Thyroid gland (tissue), 4 donors: Measurements from ENCODE around the gene PRRC2A. TPM values are rescaled to one million over a fixed set of nuclear protein-coding genes. Genes with fewer than 3 reads are reported as not detected.

Experiments
- DNase-seq, 2 donors: peaks; one replicate each; pipeline ENCODE4 v3.0.0-alpha.2; 2019
- H3K27ac ChIP-seq, 3 donors: fragments of 200-600 bp; sonication (generic); 1 replicate in 2 of 3; 2 replicates in 1 of 3; pipeline ENCODE4 v1.5.1; 2016 to 2019; ENCODE audit warnings: mild to moderate bottlenecking in 1 of 3, moderate library complexity in 1 of 3
- H3K27me3 ChIP-seq: fragments of 200-600 bp; sonication (generic); one replicate; pipeline ENCODE4 v1.5.1; 2019
- H3K36me3 ChIP-seq, 2 donors: fragments of 200-600 bp; sonication (generic); one replicate each; pipeline ENCODE4 v1.5.1; 2016 to 2019
- H3K4me1 ChIP-seq, 2 donors: fragments of 200-600 bp; sonication (generic); one replicate each; pipeline ENCODE4 v1.5.1; 2017 to 2019
- H3K4me3 ChIP-seq, 3 donors: fragments of 200-600 bp; sonication (generic); replicated peaks in 1 of 3; 1 replicate in 2 of 3; 2 replicates in 1 of 3; pipeline ENCODE4 v1.5.1; 2016; ENCODE audit warnings: mild to moderate bottlenecking in 1 of 3
- H3K9me3 ChIP-seq: fragments of 200-600 bp; sonication (generic); one replicate; pipeline ENCODE4 v1.5.1; 2017
- CTCF ChIP-seq, 6 experiments: fragments of 200-600 bp in 3 of 6; fragments of 450-650 bp in 3 of 6; sonication (generic) in 3 of 6; IDR thresholded peaks; one replicate each; pipeline ENCODE4 v1.5.1; 2016 to 2019; ENCODE audit warnings: antibody characterized with exemption in 6 of 6, mild to moderate bottlenecking in 2 of 6, inconsistent platforms in 1 of 6, moderate library complexity in 1 of 6
- POLR2A ChIP-seq, 2 donors: fragments of 450-650 bp; IDR thresholded peaks; one replicate each; pipeline ENCODE4 v1.6.1; 2017; ENCODE audit warnings: antibody characterized with exemption in 2 of 2, mild to moderate bottlenecking in 2 of 2, moderate library complexity in 1 of 2
- WGBS, 2 donors: methylation state at CpG; one replicate each; pipeline ENCODE4 v1.1.5; 2017; 5-methylcytosine and 5-hydroxymethylcytosine counted together
- intact Hi-C: fragments of 100-400 bp; cut with DNase I; formaldehyde crosslinking; loops from one replicate; pipeline ENCODE4 v1.15.1; 2023
- microRNA-seq: library from miRNA; unstranded; fragments of <30 nt; microRNA quantifications from one replicate; pipeline ENCODE4, GENCODE V29; 2016
- small RNA-seq: library from RNA; depleted of rRNA; stranded (forward); fragments of <200 nt; gene quantifications from one replicate; pipeline ENCODE3, GENCODE V24; 2016
- total RNA-seq, 4 donors: library from RNA; depleted of rRNA; stranded (reverse); fragments of >200 nt; gene quantifications; one replicate each; pipeline ENCODE4 v1.2.3, GENCODE V29; 2016

The PRRC2A gene
- total RNA-seq, 4 donors from 2014 or later: 68.5 to 127 (median 86.7) TPM

DNA sequence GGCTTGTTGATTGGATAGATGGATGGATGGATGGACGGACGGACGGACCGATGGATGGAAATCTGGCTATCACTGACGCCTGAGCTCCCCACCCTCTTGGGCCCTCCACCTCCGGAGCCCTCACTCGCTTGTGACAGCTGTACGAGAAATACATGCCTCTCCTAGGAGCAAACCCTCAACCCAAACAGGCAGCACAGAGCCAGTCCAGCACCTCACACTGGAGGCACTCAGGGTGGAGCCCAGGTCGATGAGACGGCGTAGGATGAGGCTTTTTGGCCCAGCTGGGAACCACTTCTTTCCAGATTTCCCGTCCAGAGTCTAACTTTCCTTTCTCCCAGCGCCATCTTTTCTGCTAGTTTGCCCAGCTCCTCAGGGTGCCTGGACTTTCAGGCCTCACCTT is 63.1 kb downstream of the PRRC2A start:
- no peak overlapping the region for H3K4me3 ChIP-seq
- peaks cover 10 to 18% of the 10 kb centered on the region in 2 donors for H3K4me1 ChIP-seq
- no peaks in the 10 kb centered on the region for H3K9me3 ChIP-seq
- TF ChIP-seq POLR2A (IDR thresholded peaks at IDR 0.05) (no peak), CTCF (IDR thresholded peaks at IDR 0.05) (no peak)
- no peak overlapping the region for H3K27ac ChIP-seq
- intact Hi-C loops: loop anchor here (5.0 kb wide), 1 partner anchor 149 kb away; no protein-coding TSS in a partner anchor
- peaks cover 21 to 23% of the 10 kb centered on the region in 2 donors for H3K36me3 ChIP-seq
- 68 to 74% methylated on average over 13 of the region's 13 CpGs for WGBS, 2 donors
- DNase-seq: peak in 1 of 2 donors; percentile 16
- no peaks in the 10 kb centered on the region for H3K27me3 ChIP-seq

DNA sequence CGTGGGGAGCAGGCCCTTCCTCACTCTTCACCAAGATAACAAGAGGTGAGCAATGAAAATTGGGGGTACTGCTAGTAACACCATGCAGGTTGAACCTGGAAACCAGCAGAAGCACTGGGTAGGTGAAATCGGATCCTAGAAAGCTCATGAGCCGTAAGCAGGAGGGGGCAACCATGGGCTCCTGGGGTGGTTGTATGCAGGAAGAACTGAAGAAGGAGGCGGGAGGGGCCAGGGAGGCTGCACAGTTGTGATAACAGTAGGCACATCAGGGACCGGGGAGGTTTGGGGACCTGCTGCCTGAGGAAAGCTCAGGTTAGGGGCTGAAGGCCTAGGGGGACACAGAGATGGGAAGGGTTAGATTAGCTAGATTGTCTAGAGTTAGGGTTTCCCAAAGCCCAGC is 66.0 kb downstream of the PRRC2A start:
- Histone ChIP-seq H3K36me3 (peaks cover 41 to 48% of the 10 kb centered on the region in 2 donors), H3K9me3 (no peaks in the 10 kb centered on the region), H3K27ac (no peak overlapping the region), H3K4me3 (no peak overlapping the region), H3K4me1 (peaks cover 7 to 11% of the 10 kb centered on the region in 2 donors), H3K27me3 (no peaks in the 10 kb centered on the region)
- WGBS, 2 donors: 82 to 92% methylated on average over 5 of the region's 5 CpGs
- no peak for DNase-seq
- intact Hi-C loops: loop anchor here (5.0 kb wide), 1 partner anchor 46 kb away; no protein-coding TSS in a partner anchor
- TF ChIP-seq POLR2A (IDR thresholded peaks at IDR 0.05): no peak
- no peak for TF ChIP-seq CTCF (IDR thresholded peaks at IDR 0.05)

GRCh38 chr6:31687321-31687720 is 66.8 kb downstream of the PRRC2A start:
- Histone ChIP-seq H3K9me3 (no peaks in the 10 kb centered on the region), H3K27me3 (no peaks in the 10 kb centered on the region), H3K36me3 (peaks cover 45 to 55% of the 10 kb centered on the region in 2 donors), H3K27ac (no peak overlapping the region), H3K4me1 (peaks cover 3 to 7% of the 10 kb centered on the region in 2 donors), H3K4me3 (no peak overlapping the region)
- DNase-seq: no peak
- TF ChIP-seq POLR2A (IDR thresholded peaks at IDR 0.05): no peak
- no peak for TF ChIP-seq CTCF (IDR thresholded peaks at IDR 0.05)
- 85 to 86% methylated on average over 8 of the region's 8 CpGs for WGBS, 2 donors
- intact Hi-C loops: loop anchor here (5.0 kb wide), 1 partner anchor 45 kb away; no protein-coding TSS in a partner anchor

Small RNA genes within 50 kb of the gene (microRNA-seq; reads per million reads assigned to microRNA genes)
- gene MIR6832: not detected

Small RNA genes within 50 kb of the gene (small RNA-seq; reads per million reads assigned to genes)
- gene MIR6832 (not detected), gene RF00019 (not detected), gene SNORA38 (20.6 reads per million, percentile 94 among the genes with 10 or more reads in this experiment), gene UQCRHP1 (not detected)

Other genes with a start within 250 kb of the PRRC2A start
- 10 to 100 TPM; 12.3 to 23.2 (median 15.3) TPM for gene MICA, start 217.1 kb upstream of the PRRC2A start, total RNA-seq
- gene MICB, start 122.6 kb upstream of the PRRC2A start, total RNA-seq: 1 to 10 TPM in 3 of 4 donors, under 1 TPM in 1; 0.89 to 3.4 (median 2.1) TPM
- not detected for gene MCCD1, start 91.8 kb upstream of the PRRC2A start, total RNA-seq
- 100 to 1,000 TPM; 296 to 339 (median 314) TPM for gene DDX39B, start 78.7 kb upstream of the PRRC2A start, total RNA-seq
- gene ATP6V1G2, start 74.1 kb upstream of the PRRC2A start, total RNA-seq: 1 to 10 TPM; 1.2 to 3.9 (median 2.6) TPM
- 10 to 100 TPM; 23.7 to 34.0 (median 27.5) TPM for gene NFKBIL1, start 73.1 kb upstream of the PRRC2A start, total RNA-seq
- gene LTA, start 48.4 kb upstream of the PRRC2A start, total RNA-seq: not detected
- under 1 TPM in 1 of 4 donors, not detected in 3; 0.42 TPM for gene TNF, start 45.1 kb upstream of the PRRC2A start, total RNA-seq
- gene LTB, start 38.3 kb upstream of the PRRC2A start, total RNA-seq: not detected
- gene LST1, start 34.4 kb upstream of the PRRC2A start, total RNA-seq: 10 to 100 TPM in 1 of 4 donors, 1 to 10 TPM in 2, not detected in 1; 2.5 to 23.4 (median 3.2) TPM
- gene NCR3, start 27.7 kb upstream of the PRRC2A start, total RNA-seq: not detected
- gene AIF1, start 5.5 kb upstream of the PRRC2A start, total RNA-seq: 10 to 100 TPM in 3 of 4 donors, 1 to 10 TPM in 1; 8.1 to 37.8 (median 17.6) TPM
- 100 to 1,000 TPM; 179 to 301 (median 245) TPM for gene BAG6, start 31.9 kb downstream of the PRRC2A start, total RNA-seq
- 1 to 10 TPM; 2.3 to 5.1 (median 4.5) TPM for gene APOM, start 35.2 kb downstream of the PRRC2A start, total RNA-seq
- 10 to 100 TPM; 23.6 to 32.3 (median 28.7) TPM for gene C6orf47, start 40.1 kb downstream of the PRRC2A start, total RNA-seq
- 10 to 100 TPM; 15.7 to 23.2 (median 22.1) TPM for gene GPANK1, start 44.3 kb downstream of the PRRC2A start, total RNA-seq
- gene CSNK2B, start 45.4 kb downstream of the PRRC2A start, total RNA-seq: 100 to 1,000 TPM; 181 to 264 (median 206) TPM
- 10 to 100 TPM in 2 of 4 donors, 1 to 10 TPM in 2; 4.4 to 11.8 (median 9.4) TPM for gene LY6G5B, start 49.3 kb downstream of the PRRC2A start, total RNA-seq
- 1 to 10 TPM in 1 of 4 donors, under 1 TPM in 2, not detected in 1; 0.54 to 7.9 (median 0.83) TPM for gene LY6G5C, start 60.4 kb downstream of the PRRC2A start, total RNA-seq
- gene ABHD16A, start 82.6 kb downstream of the PRRC2A start, total RNA-seq: 10 to 100 TPM; 47.3 to 81.4 (median 71.7) TPM
- gene LY6G6F, start 86.2 kb downstream of the PRRC2A start, total RNA-seq: not detected
- not detected for gene LY6G6D, start 94.6 kb downstream of the PRRC2A start, total RNA-seq
- gene LY6G6C, start 101.0 kb downstream of the PRRC2A start, total RNA-seq: not detected
- gene MPIG6B, start 102.7 kb downstream of the PRRC2A start, total RNA-seq: 1 to 10 TPM in 1 of 4 donors, under 1 TPM in 1, not detected in 2; 0.54 to 1.8 TPM
- 100 to 1,000 TPM in 3 of 4 donors, 10 to 100 TPM in 1; 99.9 to 117 (median 114) TPM for gene DDAH2, start 108.6 kb downstream of the PRRC2A start, total RNA-seq
- gene CLIC1, start 115.8 kb downstream of the PRRC2A start, total RNA-seq: 100 to 1,000 TPM; 222 to 314 (median 247) TPM
- 10 to 100 TPM in 1 of 4 donors, 1 to 10 TPM in 3; 5.6 to 11.2 (median 7.2) TPM for gene MSH5, start 119.3 kb downstream of the PRRC2A start, total RNA-seq
- gene SAPCD1, start 141.9 kb downstream of the PRRC2A start, total RNA-seq: 1 to 10 TPM in 3 of 4 donors, not detected in 1; 2.0 to 4.2 (median 3.0) TPM
- 1 to 10 TPM; 1.2 to 8.9 (median 5.4) TPM for gene VWA7, start 156.6 kb downstream of the PRRC2A start, total RNA-seq
- 100 to 1,000 TPM in 1 of 4 donors, 10 to 100 TPM in 3; 33.8 to 120 (median 39.9) TPM for gene VARS1, start 175.0 kb downstream of the PRRC2A start, total RNA-seq
- 10 to 100 TPM; 29.2 to 48.4 (median 36.5) TPM for gene LSM2, start 186.3 kb downstream of the PRRC2A start, total RNA-seq
- gene HSPA1L, start 194.6 kb downstream of the PRRC2A start, total RNA-seq: 1 to 10 TPM; 3.5 to 4.1 (median 3.9) TPM
- gene HSPA1A, start 194.8 kb downstream of the PRRC2A start, total RNA-seq: 100 to 1,000 TPM; 148 to 320 (median 190) TPM
- 100 to 1,000 TPM; 194 to 330 (median 256) TPM for gene HSPA1B, start 207.0 kb downstream of the PRRC2A start, total RNA-seq
- gene NEU1, start 242.1 kb downstream of the PRRC2A start, total RNA-seq: 10 to 100 TPM; 54.4 to 98.1 (median 65.9) TPM